Liver (tissue), 3 donors: ENCODE data around the gene CLEC16A.

ENCODE experiments used
- EGR1 ChIP-seq, 2 donors: IDR thresholded peaks; 2 replicates each; pipeline ENCODE4 v1.6.1; 2016 to 2018; ENCODE audit warnings: antibody characterized with exemption in 2 of 2, low read depth in 2 of 2
- FOXA1 ChIP-seq: IDR thresholded peaks from 2 replicates; pipeline ENCODE4 v1.6.1; 2016; ENCODE audit warnings: antibody characterized with exemption
- HNF4G ChIP-seq: IDR thresholded peaks from 2 replicates; pipeline ENCODE4 v1.6.1; 2016; ENCODE audit warnings: antibody characterized with exemption
- JUND ChIP-seq, 2 donors: IDR thresholded peaks; 2 replicates each; pipeline ENCODE4 v1.6.1; 2016; ENCODE audit warnings: antibody characterized with exemption in 2 of 2
- MAX ChIP-seq: IDR thresholded peaks from 2 replicates; pipeline ENCODE4 v1.6.1; 2016; ENCODE audit warnings: antibody characterized with exemption
- RAD21 ChIP-seq, 2 donors: IDR thresholded peaks; 2 replicates each; pipeline ENCODE4 v1.6.1; 2016; ENCODE audit warnings: antibody characterized with exemption in 2 of 2, mild to moderate bottlenecking in 2 of 2
- SP1 ChIP-seq: IDR thresholded peaks from 2 replicates; pipeline ENCODE4 v1.6.1; 2018; ENCODE audit warnings: antibody characterized with exemption, mild to moderate bottlenecking
- YY1 ChIP-seq: IDR thresholded peaks from 2 replicates; pipeline ENCODE4 v1.6.1; 2016; ENCODE audit warnings: antibody characterized with exemption, mild to moderate bottlenecking
- ZBTB33 ChIP-seq: IDR thresholded peaks from 2 replicates; pipeline ENCODE4 v1.6.1; 2016; ENCODE audit warnings: antibody characterized with exemption
- TF ChIP-seq, protein P1 (sequence below): fragments of 150-350 bp; IDR thresholded peaks from 2 replicates; pipeline ENCODE4 v1.5.1; 2017; ENCODE audit warnings: improper control_type of control experiment, low read depth, low read length; ENCODE audit not compliant: missing input control
- donor health status: healthy.
- donor health status: healthy.

GRCh38 chr16:11088831-11089230 lies 144.5 kb downstream of the CLEC16A start:
- TF ChIP-seq ZBTB33 (no peak), JUND (IDR thresholded peaks at IDR 0.05) (no peak), EGR1 (IDR thresholded peaks at IDR 0.05; ENCODE audit: low read depth in 2 of 2) (no peak), HNF4G (no peak), RAD21 (IDR thresholded peaks at IDR 0.05) (no peak), YY1 (no peak), MAX (no peak), SP1 (no peak), FOXA1 (no peak)
- TF ChIP-seq, protein P1, sequence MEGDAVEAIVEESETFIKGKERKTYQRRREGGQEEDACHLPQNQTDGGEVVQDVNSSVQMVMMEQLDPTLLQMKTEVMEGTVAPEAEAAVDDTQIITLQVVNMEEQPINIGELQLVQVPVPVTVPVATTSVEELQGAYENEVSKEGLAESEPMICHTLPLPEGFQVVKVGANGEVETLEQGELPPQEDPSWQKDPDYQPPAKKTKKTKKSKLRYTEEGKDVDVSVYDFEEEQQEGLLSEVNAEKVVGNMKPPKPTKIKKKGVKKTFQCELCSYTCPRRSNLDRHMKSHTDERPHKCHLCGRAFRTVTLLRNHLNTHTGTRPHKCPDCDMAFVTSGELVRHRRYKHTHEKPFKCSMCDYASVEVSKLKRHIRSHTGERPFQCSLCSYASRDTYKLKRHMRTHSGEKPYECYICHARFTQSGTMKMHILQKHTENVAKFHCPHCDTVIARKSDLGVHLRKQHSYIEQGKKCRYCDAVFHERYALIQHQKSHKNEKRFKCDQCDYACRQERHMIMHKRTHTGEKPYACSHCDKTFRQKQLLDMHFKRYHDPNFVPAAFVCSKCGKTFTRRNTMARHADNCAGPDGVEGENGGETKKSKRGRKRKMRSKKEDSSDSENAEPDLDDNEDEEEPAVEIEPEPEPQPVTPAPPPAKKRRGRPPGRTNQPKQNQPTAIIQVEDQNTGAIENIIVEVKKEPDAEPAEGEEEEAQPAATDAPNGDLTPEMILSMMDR: no peak
